K562 (cell line): ENCODE results near the gene PRKG1. TPM values are rescaled to one million over a fixed set of nuclear protein-coding genes. Genes with fewer than 3 reads are reported as not detected.

ENCODE experiments used
- ATAC-seq: fragments of 200-7000 bp; cut with Tn5 transposase; 3 replicates; pipeline ENCODE4 v1.9.1; 2020; ENCODE audit warnings: moderate library complexity
- BruUV-seq: library from RNA; stranded (reverse); fragments of 400-500 nt; replicated peaks from 2 replicates; lab custom pipeline; 2021; lab: Mats Ljungman, UMichigan
- CTCF ChIA-PET: fragments of 300-600 bp; formaldehyde crosslinking; extraction: SDS; loops from one replicate; lab custom pipeline; 2021; ENCODE audit warnings: low intra/inter-chr PET ratio; lab: Yijun Ruan, JAX
- POLR2A ChIA-PET: fragments of 300-600, 350-650 bp; sonication (Branson Sonifier 250); formaldehyde crosslinking; extraction: SDS; loops from one replicate; lab custom pipeline; 2021; ENCODE audit warnings: antibody characterized with exemption, inconsistent platforms; lab: Yijun Ruan, JAX
- DNase-seq, 4 experiments: peaks; one replicate each; pipeline versions ENCODE4 v3.0.0 to v3.0.0-alpha.2; 2011 to 2018; ENCODE audit warnings: low spot score in 3 of 4, mixed read lengths in 3 of 4; ENCODE audit errors: extremely low read depth in 1 of 4
- FAIRE-seq: peaks from 2 replicates; lab custom pipeline; 2011; peaks lifted over from hg19 to GRCh38; lab: Jason Lieb, UNC
- H2AFZ ChIP-seq: 2 replicates; pipeline ENCODE4 v1.6.0; 2011; ENCODE audit warnings: low read depth, low read length, control low read depth, inconsistent platforms
- H3K27ac ChIP-seq: fragments of 200-600 bp; 3 replicates; pipeline ENCODE4 v1.8.0; 2011; ENCODE audit warnings: low read depth, mild to moderate bottlenecking, control low read depth, inconsistent platforms, low read length, moderate library complexity, mixed read lengths; ENCODE audit errors: extremely low read depth
- H3K27me3 ChIP-seq, 2 experiments: fragments of 300-600 bp in 1 of 2; 2 replicates in 1 of 2; 3 replicates in 1 of 2; pipeline versions ENCODE4 v1.6.0 to v1.8.0; 2011; ENCODE audit warnings: inconsistent platforms in 2 of 2, low read length in 2 of 2, mild to moderate bottlenecking in 1 of 2, mixed read lengths in 1 of 2, moderate library complexity in 1 of 2; ENCODE audit not compliant: control insufficient read depth in 2 of 2, insufficient read depth in 2 of 2
- H3K36me3 ChIP-seq: fragments of 300-600 bp; 3 replicates; pipeline ENCODE4 v1.8.0; 2011; ENCODE audit warnings: mild to moderate bottlenecking, low read length, inconsistent platforms; ENCODE audit not compliant: control insufficient read depth, insufficient read depth
- H3K4me1 ChIP-seq, 2 experiments: fragments of 200-600 bp in 1 of 2; replicated peaks in 1 of 2; 2 replicates in 1 of 2; 3 replicates in 1 of 2; pipeline versions ENCODE4 v1.5.1 to v1.8.0; 2011; ENCODE audit warnings: inconsistent platforms in 2 of 2, low read length in 2 of 2, mild to moderate bottlenecking in 1 of 2, mixed read lengths in 1 of 2, moderate library complexity in 1 of 2; ENCODE audit not compliant: control insufficient read depth in 2 of 2, insufficient read depth in 2 of 2
- H3K4me2 ChIP-seq: 2 replicates; pipeline ENCODE4 v1.6.1; 2011; ENCODE audit warnings: low read length, control low read depth, inconsistent platforms, mixed read lengths; ENCODE audit not compliant: insufficient read depth
- H3K4me3 ChIP-seq: fragments of 200-600 bp; sonication (generic), shearing (Covaris generic); 2 replicates; pipeline ENCODE4 v1.5.1; 2016; ENCODE audit warnings: control low read depth, inconsistent platforms
- H3K79me2 ChIP-seq: fragments of 200-600 bp; 3 replicates; pipeline ENCODE4 v1.8.0; 2011; ENCODE audit warnings: low read length, inconsistent platforms; ENCODE audit not compliant: control insufficient read depth, insufficient read depth
- H3K9ac ChIP-seq, 2 experiments: 2 replicates each; pipeline versions ENCODE4 v1.6.0 to v1.6.1; 2011; ENCODE audit warnings: low read depth in 2 of 2, low read length in 2 of 2, control low read depth in 1 of 2, inconsistent platforms in 1 of 2, mild to moderate bottlenecking in 1 of 2, mixed read lengths in 1 of 2; ENCODE audit not compliant: insufficient read depth in 1 of 2
- H3K9me1 ChIP-seq: one replicate; pipeline ENCODE4 v1.6.0; 2011; ENCODE audit warnings: inconsistent platforms, mild to moderate bottlenecking, low read length, moderate library complexity; ENCODE audit not compliant: control insufficient read depth, insufficient read depth
- H3K9me3 ChIP-seq: replicated peaks from 2 replicates; pipeline ENCODE4 v1.5.1; 2011; ENCODE audit warnings: low read depth, low read length, inconsistent platforms; ENCODE audit not compliant: control insufficient read depth, insufficient read depth
- H4K20me1 ChIP-seq: replicated peaks from 2 replicates; pipeline ENCODE4 v1.6.1; 2011; ENCODE audit warnings: low read length, inconsistent platforms, mixed read lengths; ENCODE audit not compliant: control insufficient read depth, insufficient read depth
- ARID2 ChIP-seq: fragments of 450-650 bp; IDR thresholded peaks from 2 replicates; pipeline ENCODE4 v1.6.1; 2017; ENCODE audit warnings: antibody characterized with exemption, mild to moderate bottlenecking
- CHCHD3 ChIP-seq: fragments of 250-450 bp; sonication (Bioruptor Pico); IDR thresholded peaks from 2 replicates; pipeline ENCODE4 v2.1.2; 2022; ENCODE audit warnings: mild to moderate bottlenecking
- FOXO4 ChIP-seq: fragments of 450-650 bp; formaldehyde crosslinking; IDR thresholded peaks from 2 replicates; pipeline ENCODE4 v1.4.0; 2020; ENCODE audit warnings: mild to moderate bottlenecking, moderate library complexity
- NCOA2 ChIP-seq, 2 experiments: fragments of 450-650 bp; IDR thresholded peaks; 2 replicates each; pipeline ENCODE4 v1.6.1; 2018; ENCODE audit warnings: mild to moderate bottlenecking in 2 of 2, moderate library complexity in 1 of 2; ENCODE audit not compliant: partially characterized antibody in 2 of 2
- RFX1 ChIP-seq: fragments of 450-650 bp; IDR thresholded peaks from 2 replicates; pipeline ENCODE4 v1.6.1; 2016; ENCODE audit warnings: mild to moderate bottlenecking, moderate library complexity
- RUNX1 ChIP-seq: sonication (generic); IDR thresholded peaks from 2 replicates; pipeline ENCODE4 v1.6.1; 2016; ENCODE audit warnings: antibody characterized with exemption, low read depth
- SIN3A ChIP-seq, 2 experiments: fragments of 150-350 bp in 1 of 2; IDR thresholded peaks; 2 replicates each; pipeline ENCODE4 v1.6.1; 2011 to 2016; ENCODE audit warnings: borderline replicate concordance in 2 of 2, low read depth in 2 of 2, low read length in 2 of 2, mild to moderate bottlenecking in 2 of 2, moderate library complexity in 2 of 2; ENCODE audit not compliant: control insufficient read depth in 1 of 2
- ZNF239 ChIP-seq: fragments of 250-450 bp; sonication (Bioruptor Pico); IDR thresholded peaks from 2 replicates; pipeline ENCODE4 v1.4.0; 2020; ENCODE audit warnings: mild to moderate bottlenecking
- ZNF586 ChIP-seq: fragments of 450-650 bp; formaldehyde crosslinking; conservative IDR thresholded peaks from 2 replicates; pipeline ENCODE4 v1.4.0; 2020; ENCODE audit warnings: mild to moderate bottlenecking, moderate library complexity
- ZNF785 ChIP-seq: fragments of 250-450 bp; sonication (Bioruptor Pico); IDR thresholded peaks from 2 replicates; pipeline ENCODE4 v1.4.0; 2020; ENCODE audit warnings: mild to moderate bottlenecking
- WGBS: fragments of 100-300 bp; shearing (Covaris generic); methylation state at CpG from one replicate; pipeline ENCODE4 v1.1.6; 2016; ENCODE audit warnings: low coverage, mixed read lengths; ENCODE audit not compliant: insufficient coverage; ENCODE audit errors: missing lambda C conversion rate; 5-methylcytosine and 5-hydroxymethylcytosine counted together
- in situ Hi-C: fragments of 300-500 bp; cut with MboI; formaldehyde crosslinking; loops from 4 replicates; pipeline ENCODE4 v1.15.0; 2018; ENCODE audit warnings: inconsistent platforms, mixed read lengths
- intact Hi-C: fragments of 100-400 bp; cut with micrococcal nuclease; formaldehyde crosslinking; loops from 2 replicates; pipeline ENCODE4 v1.14.2; 2022
- polyA plus RNA-seq, 8 experiments: library from polyadenylated mRNA; depleted of rRNA in 4 of 8; stranded (reverse) in 5 of 8; unstranded in 3 of 8; fragments of >200 nt; fragmentation: Nextera tagmentation in 2 of 8; fragmentation: Illumina TruSeq in 1 of 8; extraction: Ambion mirVana in 2 of 8; extraction: Trizol in 1 of 8; gene quantifications; 2 replicates each; pipeline versions ENCODE4 v1.2.1 to v1.2.3, GENCODE V29; 2011 to 2014; ENCODE audit warnings: inconsistent platforms in 1 of 8, missing spikeins in 1 of 8
- total RNA-seq, 7 experiments: library from RNA; depleted of rRNA in 6 of 7; stranded (reverse); fragments of >200 nt in 6 of 7; fragmentation: Illumina TruSeq in 2 of 7; extraction: Trizol in 2 of 7; gene quantifications; 2 replicates each; pipeline versions ENCODE4 v1.2.1 to v1.2.3, GENCODE V29; 2011 to 2021; ENCODE audit warnings: low replicate concordance in 1 of 7

PRKG1 gene
- total and polyA plus RNA-seq, 9 of the 15 experiments (the other 6 are each of a cell fraction or from before 2014, with no cell fraction given) = 0.22 TPM; not detected in 8

DNA sequence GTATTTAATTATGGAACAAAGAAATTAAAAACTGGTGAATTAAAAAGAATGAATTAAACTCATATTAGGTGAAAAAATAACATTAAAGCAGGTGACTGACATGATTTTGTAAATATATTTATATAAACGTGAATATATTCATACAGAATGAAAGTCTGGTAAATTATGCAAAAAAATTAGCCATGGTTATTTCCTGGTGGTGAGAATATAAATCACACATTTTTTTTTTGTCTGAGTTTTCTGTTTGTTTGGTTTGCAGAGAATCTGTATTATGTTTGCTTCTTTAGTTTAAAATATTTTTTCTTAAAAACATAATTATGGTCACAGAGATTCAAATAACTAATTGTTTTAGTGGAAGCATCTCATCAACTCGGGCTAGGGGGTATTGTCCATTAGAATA is 698.1 kb downstream of the PRKG1 start:
- Histone ChIP-seq H3K36me3 (no peaks in the 10 kb centered on the region), H3K27ac (no peak overlapping the region), H2AFZ (no peak overlapping the region), H3K4me2 (no peak overlapping the region), H3K9me3 (no peaks in the 10 kb centered on the region), H3K9ac (no peak overlapping the region), H3K4me1 (no peaks in the 10 kb centered on the region), H4K20me1 (no peaks in the 10 kb centered on the region), H3K79me2 (no peaks in the 10 kb centered on the region), H3K27me3 (no peaks in the 10 kb centered on the region), H3K4me3 (no peak overlapping the region), H3K9me1 (no peaks in the 10 kb centered on the region)
- BruUV-seq = no TSS peak
- ChIA-PET CTCF (no interaction called here), POLR2A (no interaction called here)
- intact Hi-C loops (no loop called here), in situ Hi-C loops (no loop called here)
- no peak for ATAC-seq
- DNase-seq = no peak
- no peak for TF ChIP-seq ZNF239 (CRISPR knock-in tag)
- no peak for TF ChIP-seq FOXO4 (CRISPR knock-in tag)
- no peak for TF ChIP-seq CHCHD3 (CRISPR knock-in tag)
- TF ChIP-seq RUNX1 = no peak
- TF ChIP-seq SIN3A (IDR thresholded peaks at IDR 0.05; ENCODE audit: borderline replicate concordance in 2 of 2, control insufficient read depth in 1 of 2, low read depth in 2 of 2, low read length in 2 of 2) = no peak
- TF ChIP-seq NCOA2 (IDR thresholded peaks at IDR 0.05; ENCODE audit: partially characterized antibody in 2 of 2) = no peak
- no peak for TF ChIP-seq ZNF785 (CRISPR knock-in tag)
- TF ChIP-seq RFX1 = no peak
- TF ChIP-seq ARID2 = no peak
- TF ChIP-seq ZNF586 (CRISPR knock-in tag) = no peak
- 2% methylated on average over 2 of the region's 2 CpGs for WGBS
- FAIRE-seq = no peak
